IMR-90 (cell line): ENCODE data around the gene PDE11A. TPM values are rescaled to one million over a fixed set of nuclear protein-coding genes. Genes with fewer than 3 reads are reported as not detected.

Experiments
- ATAC-seq: fragments of 200-7000 bp; cut with Tn5 transposase; 2 replicates; pipeline ENCODE4 v1.9.1; 2020; ENCODE audit warnings: low read depth, mild to moderate bottlenecking, moderate library complexity
- BruUV-seq: library from RNA; stranded (reverse); fragments of 400-500 nt; replicated peaks from 2 replicates; lab custom pipeline; 2021; lab: Mats Ljungman, UMichigan
- CTCF ChIA-PET: fragments of 300-600 bp; formaldehyde crosslinking; extraction: SDS; loops from one replicate; lab custom pipeline; 2021; ENCODE audit warnings: antibody characterized with exemption; lab: Yijun Ruan, JAX
- POLR2A ChIA-PET: fragments of 300-600 bp; sonication (Branson Sonifier 250); formaldehyde crosslinking; loops from one replicate; lab custom pipeline; 2022; ENCODE audit warnings: antibody characterized with exemption; ENCODE audit not compliant: unreplicated experiment; lab: Charles Lee
- DNase-seq: peaks from one replicate; pipeline ENCODE4 v3.0.0; 2013
- H2AFZ ChIP-seq: replicated peaks from 2 replicates; pipeline ENCODE3; 2013; ENCODE audit warnings: low read length, mild to moderate bottlenecking; ENCODE audit not compliant: poor library complexity
- H2AK5ac ChIP-seq: 2 replicates; pipeline ENCODE4 v1.6.1; 2013; ENCODE audit warnings: low read depth, low read length, inconsistent platforms
- H2AK9ac ChIP-seq: replicated peaks from 2 replicates; pipeline ENCODE3; 2013; ENCODE audit warnings: mild to moderate bottlenecking, low read depth, low read length, moderate library complexity; ENCODE audit not compliant: poor library complexity
- H2BK120ac ChIP-seq: 2 replicates; pipeline ENCODE4 v1.6.1; 2013; ENCODE audit warnings: low read depth, low read length, inconsistent platforms
- H2BK15ac ChIP-seq: 3 replicates; pipeline ENCODE4 v1.6.1; 2013; ENCODE audit warnings: low read depth, low read length, inconsistent platforms
- H2BK20ac ChIP-seq: 2 replicates; pipeline ENCODE4 v1.6.1; 2013; ENCODE audit warnings: low read depth, mild to moderate bottlenecking, inconsistent platforms, low read length, moderate library complexity
- H2BK5ac ChIP-seq: 2 replicates; pipeline ENCODE4 v1.6.1; 2013; ENCODE audit warnings: mild to moderate bottlenecking, low read depth, low read length, inconsistent platforms; ENCODE audit not compliant: poor library complexity, severe bottlenecking
- H3K14ac ChIP-seq: replicated peaks from 2 replicates; pipeline ENCODE4 v1.6.1; 2013; ENCODE audit warnings: low read depth, low read length, inconsistent platforms
- H3K18ac ChIP-seq: 2 replicates; pipeline ENCODE4 v1.6.1; 2013; ENCODE audit warnings: low read depth, low read length, control low read depth
- H3K23ac ChIP-seq: 2 replicates; pipeline ENCODE4 v1.6.1; 2013; ENCODE audit warnings: low read depth, low read length, inconsistent platforms
- H3K27ac ChIP-seq: 2 replicates; pipeline ENCODE4 v1.5.1; 2013; ENCODE audit warnings: mild to moderate bottlenecking, control low read depth, low read length; ENCODE audit not compliant: insufficient read depth
- H3K27me3 ChIP-seq: 2 replicates; pipeline ENCODE4 v1.6.1; 2013; ENCODE audit warnings: low read length; ENCODE audit not compliant: control insufficient read depth, insufficient read depth
- H3K36me3 ChIP-seq: 2 replicates; pipeline ENCODE4 v1.6.1; 2013; ENCODE audit warnings: low read length, mixed read lengths; ENCODE audit not compliant: control insufficient read depth, insufficient read depth
- H3K4ac ChIP-seq: 2 replicates; pipeline ENCODE4 v1.6.1; 2013; ENCODE audit warnings: low read depth, low read length, inconsistent platforms
- H3K4me1 ChIP-seq: 2 replicates; pipeline ENCODE4 v1.6.1; 2013; ENCODE audit warnings: low read length, mixed read lengths; ENCODE audit not compliant: control insufficient read depth, insufficient read depth
- H3K4me2 ChIP-seq: 2 replicates; pipeline ENCODE4 v1.6.1; 2013; ENCODE audit warnings: low read depth, mild to moderate bottlenecking, control low read depth, low read length, moderate library complexity
- H3K4me3 ChIP-seq: 2 replicates; pipeline ENCODE4 v1.5.1; 2013; ENCODE audit warnings: low read depth, mild to moderate bottlenecking, control low read depth, low read length, moderate library complexity; ENCODE audit not compliant: insufficient read depth
- H3K56ac ChIP-seq: 2 replicates; pipeline ENCODE4 v1.6.1; 2013; ENCODE audit warnings: low read length, inconsistent platforms; ENCODE audit not compliant: insufficient read depth; ENCODE audit errors: extremely low read depth
- H3K79me1 ChIP-seq, 2 experiments: 2 replicates each; pipeline ENCODE4 v1.6.1; 2013; ENCODE audit warnings: low read length in 2 of 2, inconsistent platforms in 1 of 2, low read depth in 1 of 2
- H3K9ac ChIP-seq: 2 replicates; pipeline ENCODE4 v1.6.1; 2013; ENCODE audit warnings: low read depth, low read length, control low read depth
- H3K9me1 ChIP-seq: 2 replicates; pipeline ENCODE4 v1.6.1; 2013; ENCODE audit warnings: low read length, inconsistent platforms; ENCODE audit not compliant: insufficient read depth
- H3K9me3 ChIP-seq: 2 replicates; pipeline ENCODE4 v1.6.1; 2013; ENCODE audit warnings: low read length; ENCODE audit not compliant: control insufficient read depth, insufficient read depth
- H4K20me1 ChIP-seq: 2 replicates; pipeline ENCODE4 v1.6.1; 2013; ENCODE audit warnings: low read length, inconsistent platforms; ENCODE audit not compliant: insufficient read depth
- H4K5ac ChIP-seq: 2 replicates; pipeline ENCODE4 v1.6.1; 2013; ENCODE audit warnings: mild to moderate bottlenecking, low read depth, low read length, control low read depth
- H4K8ac ChIP-seq, 2 experiments: 2 replicates each; pipeline ENCODE4 v1.6.1; 2013; ENCODE audit warnings: low read depth in 2 of 2, low read length in 2 of 2, control low read depth in 1 of 2, inconsistent platforms in 1 of 2
- H4K91ac ChIP-seq: 2 replicates; pipeline ENCODE4 v1.6.1; 2013; ENCODE audit warnings: low read depth, low read length, inconsistent platforms; ENCODE audit not compliant: insufficient read depth
- BHLHE40 ChIP-seq: fragments of 150-350 bp; IDR thresholded peaks from 2 replicates; pipeline ENCODE4 v1.6.1; 2016; ENCODE audit warnings: mild to moderate bottlenecking, low read depth, low read length
- CEBPB ChIP-seq: IDR thresholded peaks from 2 replicates; pipeline ENCODE4 v1.6.1; 2012; ENCODE audit warnings: low read depth, low read length, improper control_type of control experiment
- CHD1 ChIP-seq: IDR thresholded peaks from 2 replicates; pipeline ENCODE4 v1.6.1; 2012; ENCODE audit warnings: low read depth, low read length, improper control_type of control experiment
- CTCF ChIP-seq: conservative IDR thresholded peaks from 2 replicates; pipeline ENCODE4 v1.5.1; 2012; ENCODE audit warnings: mild to moderate bottlenecking, low read depth, low read length, improper control_type of control experiment
- FOS ChIP-seq: fragments of 150-350 bp; IDR thresholded peaks from 2 replicates; pipeline ENCODE4 v1.6.1; 2016; ENCODE audit warnings: low read depth, low read length
- MAFK ChIP-seq: IDR thresholded peaks from 2 replicates; pipeline ENCODE4 v1.6.1; 2012; ENCODE audit warnings: low read depth, low read length, improper control_type of control experiment
- MAZ ChIP-seq: IDR thresholded peaks from 2 replicates; pipeline ENCODE4 v1.6.1; 2012; ENCODE audit warnings: low read depth, mild to moderate bottlenecking, low read length, improper control_type of control experiment, moderate library complexity, borderline replicate concordance
- MXI1 ChIP-seq: IDR thresholded peaks from 2 replicates; pipeline ENCODE4 v1.6.1; 2012; ENCODE audit warnings: low read depth, mild to moderate bottlenecking, low read length, moderate library complexity, borderline replicate concordance
- NFE2L2 ChIP-seq: fragments of 150-350 bp; IDR thresholded peaks from 2 replicates; pipeline ENCODE4 v1.6.1; 2016; ENCODE audit warnings: low read depth, mild to moderate bottlenecking, low read length
- POLR2A ChIP-seq: IDR thresholded peaks from 2 replicates; pipeline ENCODE4 v1.6.1; 2012; ENCODE audit warnings: mild to moderate bottlenecking, low read depth, low read length
- RAD21 ChIP-seq: IDR thresholded peaks from 2 replicates; pipeline ENCODE4 v1.6.1; 2012; ENCODE audit warnings: low read length, improper control_type of control experiment
- RCOR1 ChIP-seq: IDR thresholded peaks from 2 replicates; pipeline ENCODE4 v1.6.1; 2012; ENCODE audit warnings: mild to moderate bottlenecking, low read length, improper control_type of control experiment; ENCODE audit not compliant: insufficient replicate concordance
- RFX5 ChIP-seq: IDR thresholded peaks from 2 replicates; pipeline ENCODE4 v1.8.0; 2012; ENCODE audit warnings: low read depth, mild to moderate bottlenecking, low read length, moderate library complexity
- SMC3 ChIP-seq: fragments of 150-350 bp; IDR thresholded peaks from 2 replicates; pipeline ENCODE4 v1.6.1; 2016; ENCODE audit warnings: low read depth, mild to moderate bottlenecking, antibody characterized with exemption, low read length, moderate library complexity
- USF2 ChIP-seq: fragments of 150-350 bp; IDR thresholded peaks from 2 replicates; pipeline ENCODE4 v1.6.1; 2017; ENCODE audit warnings: mild to moderate bottlenecking, antibody characterized with exemption, low read length, low read depth
- WGBS, 2 experiments: methylation state at CpG; one replicate each; pipeline versions ENCODE4 v1.1.5 to v1.1.7; 2013; ENCODE audit warnings: missing lambda C conversion rate in 2 of 2; ENCODE audit not compliant: insufficient read length in 1 of 2; ENCODE audit errors: extremely low coverage in 2 of 2; 5-methylcytosine and 5-hydroxymethylcytosine counted together
- dilution Hi-C: fragments of 300-500 bp; cut with HindIII; formaldehyde crosslinking; loops from one replicate; pipeline ENCODE4 v1.14.3; 2018; ENCODE audit warnings: low sequenced_read_pairs; ENCODE audit not compliant: unreplicated experiment
- in situ Hi-C: fragments of 300-500 bp; cut with MboI; formaldehyde crosslinking; loops from 3 replicates; pipeline ENCODE4 v1.14.3; 2019; ENCODE audit warnings: low sequenced_read_pairs, inconsistent platforms, mixed read lengths
- intact Hi-C: fragments of 100-400 bp; cut with micrococcal nuclease; formaldehyde crosslinking; loops from 2 replicates; pipeline ENCODE4 v1.10.0; 2022
- polyA plus RNA-seq, 3 experiments: library from polyadenylated mRNA; depleted of rRNA; stranded (reverse); fragments of >200 nt; gene quantifications; 2 replicates each; pipeline ENCODE4 v1.2.3, GENCODE V29; 2012; ENCODE audit warnings: low replicate concordance in 1 of 3
- total RNA-seq: library from RNA; depleted of rRNA; stranded (reverse); fragments of >200 nt; gene quantifications from 2 replicates; pipeline ENCODE4 v1.2.3, GENCODE V29; 2012
- TF ChIP-seq, protein P1 (sequence below): fragments of 150-350 bp; IDR thresholded peaks from 2 replicates; pipeline ENCODE4 v1.6.1; 2016; ENCODE audit warnings: low read depth, mild to moderate bottlenecking, low read length, moderate library complexity, borderline replicate concordance

The PDE11A gene
- total and polyA plus RNA-seq, 2 of the 4 experiments (the other 2 are of a cell fraction): 0.21 to 0.72 TPM

DNA sequence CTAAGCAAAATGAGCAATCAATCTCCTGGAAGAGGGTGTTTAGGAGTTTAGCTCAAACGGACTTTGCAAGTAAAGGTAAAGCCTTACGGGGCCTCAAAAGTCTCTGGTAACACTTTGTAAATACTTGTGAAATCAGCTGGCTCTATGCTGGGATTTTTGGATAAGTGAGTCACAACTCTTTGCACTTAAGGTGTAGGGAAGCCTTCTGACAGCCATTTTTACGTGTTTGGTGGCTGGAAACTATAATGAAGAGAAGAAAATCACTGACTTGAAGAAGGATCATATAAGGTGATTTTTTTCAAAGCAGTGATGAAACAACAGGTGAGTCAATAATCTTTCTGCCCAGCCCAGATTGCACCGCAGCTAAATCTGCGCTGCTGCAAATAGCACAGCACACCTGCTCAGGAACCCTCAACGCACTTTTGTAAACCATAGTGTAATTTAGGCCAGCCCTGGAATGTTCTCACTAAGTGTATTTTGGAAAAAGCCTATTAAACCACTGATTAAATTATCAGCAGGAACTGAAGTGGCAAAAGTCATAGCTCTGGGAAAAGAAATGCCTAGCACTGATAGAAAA, 461.2 kb downstream of the PDE11A start:
- Histone ChIP-seq H3K14ac (no peak overlapping the region), H4K91ac (no peak overlapping the region), H3K56ac (no peak overlapping the region), H2AK5ac (no peak overlapping the region), H3K9me3 (no peaks in the 10 kb centered on the region), H4K8ac (no peak overlapping the region), H3K4me2 (no peak overlapping the region), H4K5ac (no peak overlapping the region), H2BK5ac (no peak overlapping the region), H3K9me1 (no peaks in the 10 kb centered on the region), H3K27me3 (no peaks in the 10 kb centered on the region), H3K9ac (no peak overlapping the region), H2AFZ (no peak overlapping the region), H2AK9ac (no peak overlapping the region), H3K23ac (no peak overlapping the region; the same call in 1 of the 2 replicates), H3K4ac (no peak overlapping the region), H2BK120ac (no peak overlapping the region), H3K18ac (no peak overlapping the region), H3K27ac (no peak overlapping the region), H2BK20ac (no peak overlapping the region), H3K4me3 (no peak overlapping the region), H2BK15ac (no peak overlapping the region), H3K36me3 (no peaks in the 10 kb centered on the region), H3K79me1 (no peaks in the 10 kb centered on the region), H3K4me1 (no peaks in the 10 kb centered on the region; the same call in 1 of the 2 replicates), H4K20me1 (no peaks in the 10 kb centered on the region)
- ChIA-PET CTCF (no interaction called here), POLR2A (no interaction called here)
- ATAC-seq (no peak), DNase-seq (no peak)
- intact Hi-C loops (no loop called here), dilution Hi-C loops (no loop called here), in situ Hi-C loops (no loop called here)
- 50% methylated on average over 2 of the region's 6 CpGs; no CpG with 5 or more reads in 1 of the 2 experiments for WGBS, 2 experiments
- no peak for TF ChIP-seq CHD1
- TF ChIP-seq MXI1: no peak
- no peak for TF ChIP-seq MAFK
- TF ChIP-seq CEBPB: no peak
- TF ChIP-seq, protein P1, sequence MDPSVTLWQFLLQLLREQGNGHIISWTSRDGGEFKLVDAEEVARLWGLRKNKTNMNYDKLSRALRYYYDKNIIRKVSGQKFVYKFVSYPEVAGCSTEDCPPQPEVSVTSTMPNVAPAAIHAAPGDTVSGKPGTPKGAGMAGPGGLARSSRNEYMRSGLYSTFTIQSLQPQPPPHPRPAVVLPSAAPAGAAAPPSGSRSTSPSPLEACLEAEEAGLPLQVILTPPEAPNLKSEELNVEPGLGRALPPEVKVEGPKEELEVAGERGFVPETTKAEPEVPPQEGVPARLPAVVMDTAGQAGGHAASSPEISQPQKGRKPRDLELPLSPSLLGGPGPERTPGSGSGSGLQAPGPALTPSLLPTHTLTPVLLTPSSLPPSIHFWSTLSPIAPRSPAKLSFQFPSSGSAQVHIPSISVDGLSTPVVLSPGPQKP: no peak
- TF ChIP-seq CTCF: no peak
- no peak for TF ChIP-seq BHLHE40
- no peak for TF ChIP-seq SMC3
- no peak for TF ChIP-seq RCOR1
- no peak for TF ChIP-seq RFX5
- no peak for TF ChIP-seq FOS
- no peak for TF ChIP-seq MAZ
- TF ChIP-seq USF2: no peak
- no peak for TF ChIP-seq NFE2L2
- TF ChIP-seq RAD21: no peak
- no peak for TF ChIP-seq POLR2A
- BruUV-seq: no TSS peak
